ENCODE results near the gene ZBTB21.

The ZBTB21 gene

GRCh38 chr21:42044871-42045495 lies 34.8 kb upstream of the ZBTB21 start:
- no peaks in the 10 kb centered on the region for H3K4me1 ChIP-seq (ENCODE audit: low read length)
- no peak overlapping the region for H3K4me2 ChIP-seq (ENCODE audit: low read length)
- H3K36me3 ChIP-seq (replicated peaks; ENCODE audit: low read depth, low read length) = no peaks in the 10 kb centered on the region
- no peaks in the 10 kb centered on the region for H3K9me3 ChIP-seq (ENCODE audit: insufficient read depth, low read length)
- H3K27ac ChIP-seq (ENCODE audit: low read length) = no peak overlapping the region
- no peaks in the 10 kb centered on the region for H4K20me1 ChIP-seq (ENCODE audit: insufficient read depth, low read length)
- no peaks in the 10 kb centered on the region for H3K79me2 ChIP-seq (ENCODE audit: low read length)
- no peak overlapping the region for H3K4me3 ChIP-seq (ENCODE audit: low read length)
- H3K9ac ChIP-seq (ENCODE audit: low read length) = no peak overlapping the region
- no peak for TF ChIP-seq EZH2phosphoT487 (IDR thresholded peaks at IDR 0.05; ENCODE audit: low read depth)
- TF ChIP-seq, protein P1, sequence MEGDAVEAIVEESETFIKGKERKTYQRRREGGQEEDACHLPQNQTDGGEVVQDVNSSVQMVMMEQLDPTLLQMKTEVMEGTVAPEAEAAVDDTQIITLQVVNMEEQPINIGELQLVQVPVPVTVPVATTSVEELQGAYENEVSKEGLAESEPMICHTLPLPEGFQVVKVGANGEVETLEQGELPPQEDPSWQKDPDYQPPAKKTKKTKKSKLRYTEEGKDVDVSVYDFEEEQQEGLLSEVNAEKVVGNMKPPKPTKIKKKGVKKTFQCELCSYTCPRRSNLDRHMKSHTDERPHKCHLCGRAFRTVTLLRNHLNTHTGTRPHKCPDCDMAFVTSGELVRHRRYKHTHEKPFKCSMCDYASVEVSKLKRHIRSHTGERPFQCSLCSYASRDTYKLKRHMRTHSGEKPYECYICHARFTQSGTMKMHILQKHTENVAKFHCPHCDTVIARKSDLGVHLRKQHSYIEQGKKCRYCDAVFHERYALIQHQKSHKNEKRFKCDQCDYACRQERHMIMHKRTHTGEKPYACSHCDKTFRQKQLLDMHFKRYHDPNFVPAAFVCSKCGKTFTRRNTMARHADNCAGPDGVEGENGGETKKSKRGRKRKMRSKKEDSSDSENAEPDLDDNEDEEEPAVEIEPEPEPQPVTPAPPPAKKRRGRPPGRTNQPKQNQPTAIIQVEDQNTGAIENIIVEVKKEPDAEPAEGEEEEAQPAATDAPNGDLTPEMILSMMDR (IDR thresholded peaks at IDR 0.05; ENCODE audit: low read depth, low read length) = no peak
- H3K27me3 ChIP-seq (ENCODE audit: low read depth, low read length) = no peaks in the 10 kb centered on the region
- H2AFZ ChIP-seq (ENCODE audit: low read depth, low read length) = no peak overlapping the region

DNA sequence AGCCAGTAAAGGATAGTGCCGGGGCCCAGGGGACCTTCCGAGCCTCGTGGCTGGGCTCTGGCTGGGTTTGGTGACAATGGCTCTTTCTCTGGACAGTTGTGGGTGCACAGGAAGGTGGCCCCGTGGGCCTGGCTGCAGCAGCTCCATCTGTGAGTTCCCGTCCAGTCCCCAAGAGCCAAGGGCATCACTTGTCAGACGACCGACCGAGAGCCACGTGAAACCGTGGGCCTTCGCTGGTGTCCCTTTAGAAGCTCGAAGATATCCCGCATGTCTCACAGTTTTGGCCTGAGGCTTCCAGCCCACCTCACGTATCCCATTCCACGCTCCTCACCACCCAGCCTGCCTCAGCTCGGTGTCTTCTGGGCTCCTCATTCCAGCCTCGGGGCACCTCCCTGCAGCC lies 33.8 kb upstream of the ZBTB21 start:
- Histone ChIP-seq H3K27me3 (ENCODE audit: low read depth, low read length) (no peaks in the 10 kb centered on the region), H3K9ac (ENCODE audit: low read length) (no peak overlapping the region), H3K9me3 (ENCODE audit: insufficient read depth, low read length) (no peaks in the 10 kb centered on the region), H3K4me1 (ENCODE audit: low read length) (no peaks in the 10 kb centered on the region), H3K27ac (ENCODE audit: low read length) (no peak overlapping the region), H3K79me2 (ENCODE audit: low read length) (no peaks in the 10 kb centered on the region), H3K4me2 (ENCODE audit: low read length) (no peak overlapping the region), H2AFZ (ENCODE audit: low read depth, low read length) (no peak overlapping the region), H4K20me1 (ENCODE audit: insufficient read depth, low read length) (no peaks in the 10 kb centered on the region), H3K36me3 (replicated peaks; ENCODE audit: low read depth, low read length) (no peaks in the 10 kb centered on the region), H3K4me3 (ENCODE audit: low read length) (no peak overlapping the region)
- no peak for TF ChIP-seq EZH2phosphoT487 (IDR thresholded peaks at IDR 0.05; ENCODE audit: low read depth)
- TF ChIP-seq, protein P1 (IDR thresholded peaks at IDR 0.05; ENCODE audit: low read depth, low read length) = no peak

- Histone ChIP-seq H3K4me3 (ENCODE audit: low read length) (no peak overlapping the region), H3K79me2 (ENCODE audit: low read length) (no peaks in the 10 kb centered on the region), H3K9me3 (ENCODE audit: insufficient read depth, low read length) (no peaks in the 10 kb centered on the region), H4K20me1 (ENCODE audit: insufficient read depth, low read length) (no peaks in the 10 kb centered on the region), H3K4me2 (ENCODE audit: low read length) (no peak overlapping the region), H3K27ac (ENCODE audit: low read length) (no peak overlapping the region), H3K36me3 (replicated peaks; ENCODE audit: low read depth, low read length) (no peaks in the 10 kb centered on the region), H2AFZ (ENCODE audit: low read depth, low read length) (no peak overlapping the region), H3K4me1 (ENCODE audit: low read length) (no peaks in the 10 kb centered on the region), H3K27me3 (ENCODE audit: low read depth, low read length) (no peaks in the 10 kb centered on the region), H3K9ac (ENCODE audit: low read length) (no peak overlapping the region)
- no peak for TF ChIP-seq EZH2phosphoT487 (IDR thresholded peaks at IDR 0.05; ENCODE audit: low read depth)
- TF ChIP-seq, protein P1 (IDR thresholded peaks at IDR 0.05; ENCODE audit: low read depth, low read length) = no peak
Observed at GRCh38 chr21:42043201-42043895, 33.2 kb upstream of the ZBTB21 start.

DNA sequence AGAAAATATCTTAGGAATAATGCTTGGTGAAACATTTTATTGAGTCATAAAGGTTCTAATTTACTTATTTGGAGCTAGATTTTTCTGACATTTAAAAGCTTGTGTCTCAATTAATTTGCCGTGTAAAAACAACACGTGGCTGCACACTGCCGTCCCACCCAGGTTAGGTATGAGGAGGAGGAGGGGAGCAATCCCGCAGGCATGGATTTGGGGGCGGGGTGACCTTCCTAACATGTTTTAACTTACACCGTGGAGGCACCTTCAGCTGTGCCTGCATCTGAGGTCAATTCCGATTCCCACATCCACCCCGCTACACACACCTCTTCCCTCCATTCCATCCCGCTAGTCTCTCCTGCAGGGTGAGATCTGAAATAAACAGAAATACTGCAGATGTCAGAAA lies 32.5 kb upstream of the ZBTB21 start:
- Histone ChIP-seq H3K4me1 (ENCODE audit: low read length) (no peaks in the 10 kb centered on the region), H3K4me3 (ENCODE audit: low read length) (no peak overlapping the region), H4K20me1 (ENCODE audit: insufficient read depth, low read length) (no peaks in the 10 kb centered on the region)

More for the DNA sequence above, 32.5 kb upstream of the ZBTB21 start:
- Histone ChIP-seq H3K79me2 (ENCODE audit: low read length) (no peaks in the 10 kb centered on the region), H3K4me2 (ENCODE audit: low read length) (no peak overlapping the region), H3K27ac (ENCODE audit: low read length) (no peak overlapping the region), H3K9me3 (ENCODE audit: insufficient read depth, low read length) (no peaks in the 10 kb centered on the region), H3K36me3 (replicated peaks; ENCODE audit: low read depth, low read length) (no peaks in the 10 kb centered on the region), H2AFZ (ENCODE audit: low read depth, low read length) (no peak overlapping the region), H3K27me3 (ENCODE audit: low read depth, low read length) (no peaks in the 10 kb centered on the region), H3K9ac (ENCODE audit: low read length) (no peak overlapping the region)
- TF ChIP-seq, protein P1 (IDR thresholded peaks at IDR 0.05; ENCODE audit: low read depth, low read length) = no peak
- no peak for TF ChIP-seq EZH2phosphoT487 (IDR thresholded peaks at IDR 0.05; ENCODE audit: low read depth)

Data from OCI-LY3 (cell line).